ENCODE measurements around the gene TMA7B.

GRCh38 chr22:40009292-40009774 lies 49.1 kb downstream of the TMA7B start:
- TF ChIP-seq CTCF (IDR thresholded peaks at IDR 0.05) (no peak), POLR2A (IDR thresholded peaks at IDR 0.05) (no peak), EP300 (IDR thresholded peaks at IDR 0.05) (no peak), POLR2AphosphoS5 (IDR thresholded peaks at IDR 0.05) (no peak)

All from gastroesophageal sphincter (tissue), 3 donors.